ENCODE results near the gene SEPTIN12.
A peak's percentile ranks its signal among the peaks of the same experiment; 100 is the strongest.

Gene SEPTIN12, protein sequence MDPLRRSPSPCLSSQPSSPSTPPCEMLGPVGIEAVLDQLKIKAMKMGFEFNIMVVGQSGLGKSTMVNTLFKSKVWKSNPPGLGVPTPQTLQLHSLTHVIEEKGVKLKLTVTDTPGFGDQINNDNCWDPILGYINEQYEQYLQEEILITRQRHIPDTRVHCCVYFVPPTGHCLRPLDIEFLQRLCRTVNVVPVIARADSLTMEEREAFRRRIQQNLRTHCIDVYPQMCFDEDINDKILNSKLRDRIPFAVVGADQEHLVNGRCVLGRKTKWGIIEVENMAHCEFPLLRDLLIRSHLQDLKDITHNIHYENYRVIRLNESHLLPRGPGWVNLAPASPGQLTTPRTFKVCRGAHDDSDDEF

DNA sequence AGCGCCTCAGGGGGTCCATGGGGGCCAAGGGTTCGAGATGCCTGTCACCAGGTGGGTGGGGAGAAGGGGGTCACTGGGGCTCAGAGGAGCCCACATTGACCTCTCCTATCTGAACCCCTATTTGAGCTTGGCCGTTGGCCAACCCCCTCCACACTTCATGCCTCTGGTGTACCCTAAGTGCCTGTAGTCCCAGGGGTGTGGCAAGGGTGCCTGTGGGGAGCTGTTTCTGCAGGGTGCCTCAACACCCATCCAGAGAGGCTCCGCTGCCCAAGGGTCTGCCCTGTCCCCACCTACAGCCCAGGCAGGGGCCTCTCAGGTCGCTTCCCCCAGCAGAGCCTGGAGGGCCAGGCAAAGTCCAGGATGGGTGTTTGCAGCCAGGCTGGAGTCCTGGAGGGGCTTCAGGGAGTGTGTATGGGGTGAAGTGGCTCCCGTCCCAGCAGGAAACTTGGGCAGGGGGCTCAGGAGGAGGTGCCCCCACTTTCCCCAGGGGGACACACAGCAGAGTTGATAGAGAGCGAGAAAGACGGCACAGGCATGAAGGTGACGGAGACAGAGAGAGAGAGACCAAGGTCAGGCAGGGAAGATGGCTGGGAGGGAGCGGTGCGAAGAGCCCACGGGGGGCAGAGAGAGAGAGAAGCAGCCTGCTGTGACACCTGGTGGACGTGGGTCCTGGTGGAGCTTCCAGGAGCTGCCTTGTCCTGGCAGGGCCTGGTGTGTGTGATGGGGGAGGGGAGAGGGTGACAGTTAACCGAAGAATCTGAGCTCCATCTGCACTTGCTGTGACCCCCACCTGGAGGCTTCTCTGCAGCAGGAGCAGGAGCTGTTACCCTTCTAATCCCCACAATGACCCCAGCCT lies at the start of gene SEPTIN12:
Gene SEPTIN12 (minus strand): TSS at position 719 of the 856 bp plus-strand sequence. CDS start 700 bp downstream, at position 19.
- DNase-seq: no peak

DNA sequence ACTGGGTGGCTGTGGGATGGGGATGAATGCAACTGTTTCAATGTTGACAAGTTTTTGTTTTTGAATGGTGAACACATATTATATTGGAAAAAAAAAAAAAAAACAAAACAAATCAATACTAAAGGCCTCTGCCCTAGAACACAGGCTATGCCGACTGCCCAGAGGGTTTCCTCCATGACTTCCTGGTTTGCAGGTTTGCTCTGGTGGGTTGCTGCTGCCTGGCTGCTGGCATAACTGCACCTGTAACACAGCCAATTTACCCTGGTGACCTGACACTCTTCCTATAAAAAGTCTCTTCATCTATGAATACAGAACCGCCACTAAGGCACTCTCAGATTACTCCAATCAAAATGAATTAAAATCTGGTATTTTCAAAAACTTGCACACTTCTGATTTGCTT lies 48.6 kb upstream of the SEPTIN12 start:
- no peak for DNase-seq

DNA sequence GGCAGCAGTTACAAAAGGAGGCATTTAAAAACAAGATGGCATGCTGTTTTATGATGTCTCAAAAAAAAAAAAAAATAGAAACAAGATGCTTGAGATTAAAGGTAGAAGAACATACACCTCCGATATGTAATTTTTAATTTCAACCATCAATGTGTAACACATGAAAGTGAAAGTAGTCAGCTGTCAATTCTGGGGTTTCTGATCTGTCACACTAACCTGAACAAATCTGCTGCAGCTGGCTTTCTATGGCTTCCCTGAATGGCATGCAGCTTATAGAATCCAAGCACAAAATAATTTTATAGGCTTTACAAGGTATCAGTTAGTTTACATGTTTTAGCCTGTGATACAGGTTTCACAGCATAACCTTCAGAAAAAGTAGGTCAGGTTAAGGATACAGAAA lies 45.4 kb upstream of the SEPTIN12 start:
- no peak for DNase-seq

DNA sequence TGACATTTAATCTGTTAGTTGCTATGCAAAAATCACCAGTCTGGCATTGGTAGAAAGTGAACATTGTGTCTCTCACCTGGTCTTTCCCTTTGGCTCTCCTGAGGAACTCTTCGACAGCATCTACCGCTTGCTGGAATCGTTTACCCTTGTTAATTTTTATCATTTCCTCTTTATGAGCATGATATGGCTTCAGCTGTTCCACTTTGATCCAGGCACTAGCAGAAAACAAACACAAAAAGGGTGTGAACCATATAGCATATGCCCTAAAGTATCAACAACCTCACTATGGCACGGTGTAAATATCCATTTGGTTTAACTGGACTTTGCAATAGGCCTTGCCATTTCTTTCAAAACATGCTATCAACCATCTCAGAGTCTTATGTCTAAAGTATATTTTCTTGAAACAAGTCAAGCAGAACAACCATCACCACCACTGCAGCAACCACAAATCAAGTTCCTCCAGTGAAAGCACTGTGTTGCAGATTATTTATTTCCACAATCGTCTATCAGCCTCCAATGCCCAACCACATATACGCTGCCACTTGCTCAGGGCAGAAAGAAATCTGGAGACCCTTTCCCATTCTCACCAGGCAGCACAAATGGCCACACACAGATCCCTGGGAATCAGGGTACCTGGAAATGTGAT lies 44.7 kb upstream of the SEPTIN12 start:
- DNase-seq: no peak

DNA sequence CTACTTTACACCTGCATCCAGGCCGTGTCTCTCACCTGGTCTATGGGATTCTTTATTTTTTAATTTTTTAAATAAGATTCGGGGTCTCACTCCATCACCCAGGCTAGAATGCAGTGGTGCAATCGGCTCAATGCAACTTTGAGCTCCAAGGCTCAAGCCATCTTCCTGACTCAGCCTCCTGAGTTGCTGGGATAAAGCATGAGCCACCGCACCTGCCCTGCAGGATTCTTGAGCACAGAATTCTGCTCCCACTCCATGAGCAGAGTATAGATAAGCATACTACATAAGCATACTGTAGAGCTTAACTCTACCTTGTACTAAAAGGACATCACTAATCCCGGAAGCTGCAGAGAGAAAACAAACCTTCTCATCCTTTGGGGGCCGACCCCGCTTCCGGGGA lies 43.5 kb upstream of the SEPTIN12 start:
- DNase-seq: no peak

DNA sequence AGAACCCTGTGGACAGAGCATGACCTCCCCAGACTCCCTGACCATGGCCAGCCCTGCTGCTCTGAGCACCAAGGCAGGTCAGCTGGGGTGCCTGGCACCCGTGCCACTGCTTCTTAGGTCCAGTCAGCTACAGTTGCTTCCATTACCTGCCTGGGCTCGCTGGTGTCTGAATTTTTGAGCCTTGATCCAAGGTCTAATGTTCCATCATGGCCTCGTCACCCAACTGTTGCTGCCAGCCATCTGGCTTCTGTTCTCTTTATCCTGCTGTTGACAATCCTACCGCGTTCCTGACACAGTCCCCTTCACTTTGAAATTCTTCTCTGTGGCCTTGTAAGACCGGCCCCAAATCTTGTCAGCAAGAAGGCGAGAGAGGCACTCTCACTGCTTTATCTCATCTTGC lies 42.3 kb upstream of the SEPTIN12 start:
- no peak for DNase-seq

DNA sequence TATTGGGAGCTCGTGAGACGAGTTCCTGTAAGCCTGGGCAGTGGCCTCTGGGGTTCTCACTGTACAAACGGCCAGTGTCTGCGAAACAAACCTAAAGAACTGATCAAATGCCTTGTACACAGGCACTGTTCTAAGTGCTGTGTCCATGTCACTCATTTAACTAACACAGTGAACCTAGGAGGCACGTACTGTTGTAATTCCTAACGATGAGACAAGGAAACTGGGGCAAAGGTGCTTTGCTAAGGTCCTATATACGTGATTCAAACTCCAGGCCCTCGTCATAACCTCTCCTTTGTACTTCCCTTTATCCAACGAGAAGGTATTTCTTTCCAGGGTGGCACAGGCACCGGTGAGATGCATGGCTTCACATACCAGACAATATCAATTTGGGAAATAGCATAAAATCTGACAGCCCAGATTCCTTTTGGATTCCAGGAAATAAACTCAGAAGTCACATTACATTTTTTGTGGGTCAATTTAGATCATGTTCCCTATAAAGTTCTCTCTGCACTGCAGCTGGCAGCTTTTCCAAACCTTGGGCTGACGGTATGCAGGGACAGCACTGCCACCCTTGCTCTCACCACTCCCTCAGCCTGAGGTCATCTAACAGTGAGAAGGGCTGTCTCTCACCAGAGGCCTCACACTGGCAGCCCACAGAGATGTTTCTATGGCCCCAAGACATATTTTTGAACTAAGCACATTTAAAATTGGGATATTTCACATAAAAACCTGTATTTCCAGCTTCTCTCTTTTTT lies 40.6 kb upstream of the SEPTIN12 start:
- DNase-seq: no peak

DNA sequence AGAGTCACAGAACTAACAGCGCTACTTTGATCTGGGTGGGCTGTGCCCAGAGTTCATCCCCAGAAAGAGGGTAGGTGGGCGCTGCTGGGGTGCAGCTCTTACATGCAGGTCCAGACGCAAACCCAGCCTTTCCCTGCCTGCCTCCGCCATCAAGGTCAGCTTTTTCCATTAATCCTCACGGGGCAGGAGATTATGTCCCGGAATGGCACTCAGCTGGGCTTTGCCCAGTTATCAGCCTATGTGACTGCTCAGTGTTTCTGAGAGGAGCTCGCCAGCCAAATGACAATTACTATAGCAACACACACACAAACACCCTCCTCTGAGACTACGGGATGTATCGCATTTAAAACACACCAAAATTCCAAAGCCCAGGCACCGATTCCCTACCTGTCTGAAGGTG lies 38.8 kb upstream of the SEPTIN12 start:
- DNase-seq: no peak

DNA sequence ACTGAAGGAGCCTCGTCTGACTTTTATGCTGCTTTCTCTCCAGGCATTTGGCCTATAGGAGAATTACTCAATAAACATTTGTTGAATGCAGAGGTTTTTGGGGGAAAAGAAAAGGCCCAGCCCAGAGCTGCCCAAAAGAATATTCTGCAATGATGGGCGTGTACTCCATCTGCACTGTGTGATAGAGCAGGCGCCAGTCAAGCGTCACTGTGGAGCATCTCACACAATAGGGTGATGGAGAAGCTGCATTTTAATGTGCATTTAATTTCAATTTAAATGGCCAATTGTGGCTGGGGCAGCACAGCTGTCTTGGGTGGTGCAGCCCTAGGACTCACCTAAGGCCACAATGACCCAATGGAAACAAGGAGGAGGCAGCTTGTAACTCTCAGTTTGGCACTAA lies 38.4 kb upstream of the SEPTIN12 start:
- DNase-seq: no peak

DNA sequence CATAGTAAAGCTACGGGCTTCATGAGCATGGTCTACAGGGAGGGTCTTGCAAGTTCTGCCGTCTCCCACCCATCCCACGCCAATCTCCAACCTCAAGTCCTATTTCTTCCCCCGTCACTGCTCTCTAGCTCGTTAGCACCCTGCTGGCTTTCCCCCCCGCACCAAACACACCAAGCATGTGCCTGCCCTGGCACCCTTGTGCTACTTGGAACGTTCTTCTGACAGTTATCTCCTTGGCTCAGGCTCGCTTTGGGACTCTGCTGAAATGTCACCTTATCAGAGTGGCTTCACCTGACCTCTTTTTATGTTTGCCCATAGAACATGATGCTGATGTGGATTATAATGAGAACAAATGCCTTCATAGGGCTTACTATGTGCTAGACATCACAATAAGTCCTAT lies 37.1 kb upstream of the SEPTIN12 start:
- DNase-seq: no peak

DNA sequence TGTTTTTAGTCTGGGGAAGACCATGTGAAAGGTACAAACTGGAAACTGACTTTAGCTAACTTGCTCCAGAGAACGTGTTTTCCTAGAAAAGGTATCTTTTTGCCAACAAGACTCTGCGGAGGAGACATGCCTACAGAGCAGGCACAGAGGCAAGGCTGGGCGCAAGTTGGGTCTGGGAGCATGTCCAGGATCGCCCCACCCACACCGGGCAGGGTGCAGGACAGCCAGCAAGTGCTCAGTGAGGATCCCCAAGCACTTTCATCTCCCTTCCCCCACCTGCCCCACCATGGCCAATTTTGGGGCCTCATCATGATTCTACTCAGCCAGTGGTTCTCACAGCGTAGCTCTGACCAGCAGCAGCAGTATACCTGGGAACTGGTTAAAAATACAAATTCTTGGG lies 32.5 kb upstream of the SEPTIN12 start:
- no peak for DNase-seq

DNA sequence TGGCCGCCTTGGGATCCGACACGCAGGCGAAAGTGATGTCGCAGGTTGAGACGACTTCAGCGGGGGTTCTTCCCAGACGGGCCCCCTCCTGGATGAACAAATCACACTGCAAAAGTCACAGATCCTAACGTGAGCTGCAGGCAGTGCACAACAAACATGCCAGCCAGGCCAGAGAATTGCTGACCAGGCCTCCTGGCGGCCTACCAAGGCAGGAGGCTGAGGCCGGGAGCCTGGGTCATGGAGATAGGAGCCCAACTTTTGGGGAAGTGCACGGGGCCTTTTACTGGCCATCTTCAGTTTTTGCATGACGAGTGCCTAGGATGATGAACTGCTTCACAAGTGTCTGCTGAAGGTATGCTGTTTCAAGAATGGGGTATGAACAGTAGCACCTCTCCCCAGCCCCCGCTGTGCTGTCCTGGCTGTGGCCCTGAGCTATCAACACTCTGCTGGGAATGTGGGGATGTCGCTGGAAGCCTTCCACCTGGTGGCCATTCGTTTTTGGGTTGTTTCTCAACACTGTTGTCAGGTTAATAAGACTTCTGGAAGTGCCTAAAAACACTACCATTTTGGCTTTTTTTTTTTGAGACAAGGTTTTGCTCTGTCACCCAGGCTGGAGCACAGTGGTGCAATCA lies 26.5 kb upstream of the SEPTIN12 start:
- DNase-seq: no peak

DNA sequence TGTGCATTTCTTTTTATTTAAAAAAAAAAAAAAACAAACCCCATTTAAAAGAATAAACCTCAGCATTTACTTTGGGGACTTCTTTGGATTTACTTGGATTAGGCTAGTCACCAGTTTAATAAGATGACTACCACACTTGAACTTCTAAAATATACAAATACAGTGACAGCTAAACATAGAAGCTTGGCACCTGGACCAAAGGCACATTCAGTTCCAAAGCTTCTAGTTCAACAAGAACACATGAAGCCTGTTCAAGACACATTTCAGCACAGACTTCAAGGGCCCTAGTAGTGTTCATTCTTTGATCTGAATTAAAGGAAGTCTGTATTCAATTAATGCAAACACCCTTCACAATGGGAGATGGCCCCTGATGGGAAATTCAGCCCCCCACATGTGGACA lies 25.9 kb upstream of the SEPTIN12 start:
- no peak for DNase-seq

DNA sequence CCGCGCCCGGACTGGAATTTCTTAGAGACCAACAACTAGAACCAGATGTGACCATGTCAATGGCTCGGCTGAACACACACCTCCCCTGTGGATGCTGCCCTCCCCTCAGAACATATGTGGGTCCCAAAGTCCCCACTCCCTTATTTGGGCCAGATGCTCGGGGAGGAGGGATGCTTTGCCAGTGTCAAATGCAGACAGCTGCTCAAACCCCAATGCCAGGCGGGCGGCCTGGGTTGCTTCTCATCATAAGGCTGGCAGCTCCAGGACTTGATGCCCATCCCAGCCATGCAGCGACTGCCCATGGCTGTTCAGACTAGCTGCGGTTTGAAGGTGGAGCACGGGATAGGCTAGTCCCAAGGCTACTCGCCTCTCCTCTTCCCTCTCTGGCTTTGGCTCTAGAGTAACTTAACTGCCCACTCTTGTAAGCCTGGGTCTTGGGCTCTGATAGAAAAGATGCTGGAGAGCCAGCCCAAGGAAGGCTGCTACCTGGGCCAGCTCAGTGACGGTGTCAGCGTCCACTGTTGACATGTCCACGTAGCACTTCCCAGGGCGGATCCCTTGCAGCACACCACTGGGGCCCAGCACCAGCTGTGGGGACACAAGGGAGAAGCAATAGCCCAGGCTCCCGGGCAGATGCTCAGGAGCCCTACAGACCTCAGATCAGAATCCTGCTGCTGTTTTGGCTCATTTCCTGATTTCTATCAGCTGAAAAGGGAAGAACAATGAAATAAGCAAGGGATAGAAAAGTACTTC lies 25.3 kb upstream of the SEPTIN12 start:
- DNase-seq: no peak

DNA sequence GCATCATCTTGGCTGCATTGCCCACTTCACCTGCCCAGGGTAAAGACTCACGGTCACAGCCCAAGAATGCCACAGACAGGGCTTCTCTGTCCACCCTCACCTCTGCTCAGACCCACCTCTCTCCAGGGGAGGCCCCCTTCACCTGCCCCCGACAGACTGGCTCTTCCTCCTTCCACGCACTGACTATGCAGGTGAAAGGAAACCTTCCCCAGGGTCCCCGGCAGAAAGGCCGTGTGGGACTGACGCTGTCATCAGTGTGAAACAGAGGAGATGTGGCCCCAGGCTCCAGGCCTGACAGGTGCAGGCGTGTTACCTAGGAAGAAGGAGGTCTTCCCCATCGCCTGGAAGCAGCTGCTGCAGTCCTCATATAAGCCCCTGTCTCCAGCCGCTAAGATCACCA lies 23.6 kb upstream of the SEPTIN12 start:
- DNase-seq: no peak

DNA sequence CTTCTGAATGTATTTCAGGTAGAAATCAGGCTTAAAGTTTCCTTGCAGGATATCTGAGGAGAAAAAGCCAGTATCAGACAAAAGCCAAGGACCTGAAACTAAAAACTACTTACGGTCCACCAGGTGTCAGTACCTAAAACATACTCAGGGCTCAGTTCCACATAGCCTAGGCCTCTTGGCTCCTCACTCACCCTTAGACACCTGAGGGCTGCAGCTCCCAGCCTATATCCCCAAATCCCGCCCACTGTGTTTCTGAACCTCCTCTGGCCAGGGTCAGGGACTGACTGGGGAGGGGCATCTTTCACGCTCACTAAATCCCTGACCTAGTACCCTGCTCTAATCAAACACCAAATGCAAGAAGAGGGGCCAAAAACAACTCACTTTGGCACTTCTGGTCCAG lies 23.1 kb upstream of the SEPTIN12 start:
- no peak for DNase-seq

DNA sequence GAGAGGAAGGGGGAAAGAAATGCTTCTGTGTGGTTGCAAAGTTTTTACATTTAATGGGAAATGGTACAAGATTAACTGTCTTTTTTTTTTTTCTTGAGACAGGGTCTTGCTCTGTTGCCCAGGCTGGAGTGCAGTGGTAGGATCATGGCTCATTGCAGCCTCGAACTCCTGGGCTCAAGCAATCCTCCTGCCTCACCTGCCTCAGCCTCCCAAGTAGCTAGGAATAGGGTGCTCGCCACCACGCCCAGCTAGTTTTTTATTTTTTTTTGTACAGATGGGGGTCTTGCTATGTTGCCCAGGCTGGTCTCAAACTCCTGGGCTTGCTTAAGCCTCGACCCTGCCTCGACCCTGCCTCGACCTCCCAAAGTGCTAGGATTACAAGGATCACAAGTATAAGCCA lies 18.1 kb upstream of the SEPTIN12 start:
- no peak for DNase-seq

DNA sequence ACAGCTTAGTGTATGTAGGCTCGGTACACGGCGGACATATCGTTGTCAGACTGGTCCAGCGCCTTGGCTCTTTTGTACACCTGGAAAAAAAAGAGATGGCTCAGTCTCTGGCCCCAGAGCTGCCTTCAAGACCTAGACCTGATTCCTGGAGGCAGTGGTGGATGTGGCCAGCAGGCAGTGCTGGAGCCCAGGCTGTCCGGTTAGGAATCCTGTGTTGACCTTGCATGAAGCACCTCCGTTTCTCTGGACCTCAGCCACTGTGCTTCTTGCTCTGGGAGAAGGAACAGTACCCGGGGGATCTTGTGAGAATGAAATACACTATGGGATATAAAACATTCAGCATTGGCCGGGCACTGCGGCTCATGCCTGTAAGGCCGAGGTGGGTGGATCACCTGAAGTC lies 17.1 kb upstream of the SEPTIN12 start:
- DNase-seq: no peak

DNA sequence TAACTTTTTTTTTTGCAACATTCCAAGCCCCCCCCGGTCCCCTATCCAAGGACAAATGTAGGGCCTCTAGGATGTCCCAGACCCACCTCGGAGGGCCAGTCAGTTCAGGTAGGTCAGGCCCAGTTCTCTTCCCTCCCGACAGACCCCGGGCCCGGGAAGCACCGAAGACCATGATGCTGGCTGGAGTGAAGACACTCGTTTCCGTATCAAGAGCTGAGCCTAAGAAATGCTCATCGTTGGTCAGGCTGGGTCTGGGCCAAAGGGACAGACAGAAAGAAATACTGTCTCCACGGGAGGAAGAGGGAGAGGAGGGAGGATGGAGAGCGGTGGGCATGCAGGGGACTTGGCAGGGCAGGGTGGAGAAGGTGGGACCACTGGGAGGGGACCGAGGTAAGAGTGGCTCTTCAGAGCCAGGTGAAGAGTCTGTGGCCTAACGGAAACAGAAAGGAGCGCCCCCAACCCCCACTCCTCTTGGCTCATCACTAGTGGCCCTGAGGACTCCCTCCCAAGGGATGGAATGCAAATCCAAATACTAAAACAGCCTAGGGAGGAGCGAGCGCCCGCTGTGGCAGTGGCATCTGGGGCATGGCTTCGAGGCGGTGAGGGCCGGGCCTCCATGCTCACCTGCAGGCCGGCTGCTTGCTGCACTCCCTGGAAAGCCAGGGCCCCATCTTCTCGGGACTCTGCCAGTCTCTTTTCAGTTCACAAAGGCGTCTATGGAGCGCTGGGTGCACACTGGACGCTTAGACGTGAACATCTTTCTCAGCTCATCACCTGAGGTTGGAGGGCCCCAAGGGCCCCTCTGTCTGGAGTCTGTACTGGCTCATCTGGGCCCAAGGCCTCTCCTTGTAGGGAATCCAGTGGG lies 16.0 kb upstream of the SEPTIN12 start:
- no peak for DNase-seq

DNA sequence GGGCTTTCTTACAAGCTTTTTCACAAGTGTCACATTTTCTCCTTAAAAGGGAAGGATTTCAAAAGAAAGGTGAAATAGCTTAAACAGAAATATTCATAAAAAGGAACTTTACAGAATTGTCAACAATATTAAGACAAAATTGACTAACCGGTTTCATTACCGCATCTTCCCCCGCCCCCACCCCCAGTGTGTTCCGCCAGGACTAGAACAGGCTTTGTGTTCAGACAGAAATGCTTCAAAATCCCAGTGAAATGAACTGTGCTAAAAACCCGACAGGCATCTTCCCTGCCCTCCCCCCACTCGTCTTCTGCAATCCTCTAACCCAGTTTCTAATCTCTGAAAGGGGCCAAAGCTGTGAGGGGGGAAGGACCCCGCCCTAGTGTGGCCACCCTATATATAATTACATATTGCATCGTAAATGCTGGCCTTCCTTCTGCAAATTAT lies 15.3 kb upstream of the SEPTIN12 start:
- peak; percentile 33 for DNase-seq
